IMR-90 (cell line): ENCODE data around the gene COL23A1. TPM values are rescaled to one million over a fixed set of nuclear protein-coding genes. Genes with fewer than 3 reads are reported as not detected.

Experiments
- ATAC-seq: fragments of 200-7000 bp; cut with Tn5 transposase; 2 replicates; pipeline ENCODE4 v1.9.1; 2020; ENCODE audit warnings: low read depth, mild to moderate bottlenecking, moderate library complexity
- BruUV-seq: library from RNA; stranded (reverse); fragments of 400-500 nt; replicated peaks from 2 replicates; lab custom pipeline; 2021; lab: Mats Ljungman, UMichigan
- CTCF ChIA-PET: fragments of 300-600 bp; formaldehyde crosslinking; extraction: SDS; loops from one replicate; lab custom pipeline; 2021; ENCODE audit warnings: antibody characterized with exemption; lab: Yijun Ruan, JAX
- POLR2A ChIA-PET: fragments of 300-600 bp; sonication (Branson Sonifier 250); formaldehyde crosslinking; loops from one replicate; lab custom pipeline; 2022; ENCODE audit warnings: antibody characterized with exemption; ENCODE audit not compliant: unreplicated experiment; lab: Charles Lee
- DNase-seq: peaks from one replicate; pipeline ENCODE4 v3.0.0; 2013
- H2AFZ ChIP-seq: replicated peaks from 2 replicates; pipeline ENCODE3; 2013; ENCODE audit warnings: low read length, mild to moderate bottlenecking; ENCODE audit not compliant: poor library complexity
- H2AK5ac ChIP-seq: 2 replicates; pipeline ENCODE4 v1.6.1; 2013; ENCODE audit warnings: low read depth, low read length, inconsistent platforms
- H2AK9ac ChIP-seq: replicated peaks from 2 replicates; pipeline ENCODE3; 2013; ENCODE audit warnings: mild to moderate bottlenecking, low read depth, low read length, moderate library complexity; ENCODE audit not compliant: poor library complexity
- H2BK120ac ChIP-seq: 2 replicates; pipeline ENCODE4 v1.6.1; 2013; ENCODE audit warnings: low read depth, low read length, inconsistent platforms
- H2BK15ac ChIP-seq: 3 replicates; pipeline ENCODE4 v1.6.1; 2013; ENCODE audit warnings: low read depth, low read length, inconsistent platforms
- H2BK20ac ChIP-seq: 2 replicates; pipeline ENCODE4 v1.6.1; 2013; ENCODE audit warnings: low read depth, mild to moderate bottlenecking, inconsistent platforms, low read length, moderate library complexity
- H2BK5ac ChIP-seq: 2 replicates; pipeline ENCODE4 v1.6.1; 2013; ENCODE audit warnings: mild to moderate bottlenecking, low read depth, low read length, inconsistent platforms; ENCODE audit not compliant: poor library complexity, severe bottlenecking
- H3K14ac ChIP-seq: replicated peaks from 2 replicates; pipeline ENCODE4 v1.6.1; 2013; ENCODE audit warnings: low read depth, low read length, inconsistent platforms
- H3K18ac ChIP-seq: 2 replicates; pipeline ENCODE4 v1.6.1; 2013; ENCODE audit warnings: low read depth, low read length, control low read depth
- H3K23ac ChIP-seq: 2 replicates; pipeline ENCODE4 v1.6.1; 2013; ENCODE audit warnings: low read depth, low read length, inconsistent platforms
- H3K27ac ChIP-seq: 2 replicates; pipeline ENCODE4 v1.5.1; 2013; ENCODE audit warnings: mild to moderate bottlenecking, control low read depth, low read length; ENCODE audit not compliant: insufficient read depth
- H3K27me3 ChIP-seq: 2 replicates; pipeline ENCODE4 v1.6.1; 2013; ENCODE audit warnings: low read length; ENCODE audit not compliant: control insufficient read depth, insufficient read depth
- H3K36me3 ChIP-seq: 2 replicates; pipeline ENCODE4 v1.6.1; 2013; ENCODE audit warnings: low read length, mixed read lengths; ENCODE audit not compliant: control insufficient read depth, insufficient read depth
- H3K4ac ChIP-seq: 2 replicates; pipeline ENCODE4 v1.6.1; 2013; ENCODE audit warnings: low read depth, low read length, inconsistent platforms
- H3K4me1 ChIP-seq: 2 replicates; pipeline ENCODE4 v1.6.1; 2013; ENCODE audit warnings: low read length, mixed read lengths; ENCODE audit not compliant: control insufficient read depth, insufficient read depth
- H3K4me2 ChIP-seq: 2 replicates; pipeline ENCODE4 v1.6.1; 2013; ENCODE audit warnings: low read depth, mild to moderate bottlenecking, control low read depth, low read length, moderate library complexity
- H3K4me3 ChIP-seq: 2 replicates; pipeline ENCODE4 v1.5.1; 2013; ENCODE audit warnings: low read depth, mild to moderate bottlenecking, control low read depth, low read length, moderate library complexity; ENCODE audit not compliant: insufficient read depth
- H3K56ac ChIP-seq: 2 replicates; pipeline ENCODE4 v1.6.1; 2013; ENCODE audit warnings: low read length, inconsistent platforms; ENCODE audit not compliant: insufficient read depth; ENCODE audit errors: extremely low read depth
- H3K79me1 ChIP-seq, 2 experiments: 2 replicates each; pipeline ENCODE4 v1.6.1; 2013; ENCODE audit warnings: low read length in 2 of 2, inconsistent platforms in 1 of 2, low read depth in 1 of 2
- H3K9ac ChIP-seq: 2 replicates; pipeline ENCODE4 v1.6.1; 2013; ENCODE audit warnings: low read depth, low read length, control low read depth
- H3K9me1 ChIP-seq: 2 replicates; pipeline ENCODE4 v1.6.1; 2013; ENCODE audit warnings: low read length, inconsistent platforms; ENCODE audit not compliant: insufficient read depth
- H3K9me3 ChIP-seq: 2 replicates; pipeline ENCODE4 v1.6.1; 2013; ENCODE audit warnings: low read length; ENCODE audit not compliant: control insufficient read depth, insufficient read depth
- H4K20me1 ChIP-seq: 2 replicates; pipeline ENCODE4 v1.6.1; 2013; ENCODE audit warnings: low read length, inconsistent platforms; ENCODE audit not compliant: insufficient read depth
- H4K5ac ChIP-seq: 2 replicates; pipeline ENCODE4 v1.6.1; 2013; ENCODE audit warnings: mild to moderate bottlenecking, low read depth, low read length, control low read depth
- H4K8ac ChIP-seq, 2 experiments: 2 replicates each; pipeline ENCODE4 v1.6.1; 2013; ENCODE audit warnings: low read depth in 2 of 2, low read length in 2 of 2, control low read depth in 1 of 2, inconsistent platforms in 1 of 2
- H4K91ac ChIP-seq: 2 replicates; pipeline ENCODE4 v1.6.1; 2013; ENCODE audit warnings: low read depth, low read length, inconsistent platforms; ENCODE audit not compliant: insufficient read depth
- BHLHE40 ChIP-seq: fragments of 150-350 bp; IDR thresholded peaks from 2 replicates; pipeline ENCODE4 v1.6.1; 2016; ENCODE audit warnings: mild to moderate bottlenecking, low read depth, low read length
- CEBPB ChIP-seq: IDR thresholded peaks from 2 replicates; pipeline ENCODE4 v1.6.1; 2012; ENCODE audit warnings: low read depth, low read length, improper control_type of control experiment
- CHD1 ChIP-seq: IDR thresholded peaks from 2 replicates; pipeline ENCODE4 v1.6.1; 2012; ENCODE audit warnings: low read depth, low read length, improper control_type of control experiment
- FOS ChIP-seq: fragments of 150-350 bp; IDR thresholded peaks from 2 replicates; pipeline ENCODE4 v1.6.1; 2016; ENCODE audit warnings: low read depth, low read length
- MAFK ChIP-seq: IDR thresholded peaks from 2 replicates; pipeline ENCODE4 v1.6.1; 2012; ENCODE audit warnings: low read depth, low read length, improper control_type of control experiment
- MAZ ChIP-seq: IDR thresholded peaks from 2 replicates; pipeline ENCODE4 v1.6.1; 2012; ENCODE audit warnings: low read depth, mild to moderate bottlenecking, low read length, improper control_type of control experiment, moderate library complexity, borderline replicate concordance
- MXI1 ChIP-seq: IDR thresholded peaks from 2 replicates; pipeline ENCODE4 v1.6.1; 2012; ENCODE audit warnings: low read depth, mild to moderate bottlenecking, low read length, moderate library complexity, borderline replicate concordance
- NFE2L2 ChIP-seq: fragments of 150-350 bp; IDR thresholded peaks from 2 replicates; pipeline ENCODE4 v1.6.1; 2016; ENCODE audit warnings: low read depth, mild to moderate bottlenecking, low read length
- POLR2A ChIP-seq: IDR thresholded peaks from 2 replicates; pipeline ENCODE4 v1.6.1; 2012; ENCODE audit warnings: mild to moderate bottlenecking, low read depth, low read length
- RAD21 ChIP-seq: IDR thresholded peaks from 2 replicates; pipeline ENCODE4 v1.6.1; 2012; ENCODE audit warnings: low read length, improper control_type of control experiment
- RCOR1 ChIP-seq: IDR thresholded peaks from 2 replicates; pipeline ENCODE4 v1.6.1; 2012; ENCODE audit warnings: mild to moderate bottlenecking, low read length, improper control_type of control experiment; ENCODE audit not compliant: insufficient replicate concordance
- RFX5 ChIP-seq: IDR thresholded peaks from 2 replicates; pipeline ENCODE4 v1.8.0; 2012; ENCODE audit warnings: low read depth, mild to moderate bottlenecking, low read length, moderate library complexity
- SMC3 ChIP-seq: fragments of 150-350 bp; IDR thresholded peaks from 2 replicates; pipeline ENCODE4 v1.6.1; 2016; ENCODE audit warnings: low read depth, mild to moderate bottlenecking, antibody characterized with exemption, low read length, moderate library complexity
- WGBS, 2 experiments: methylation state at CpG; one replicate each; pipeline versions ENCODE4 v1.1.5 to v1.1.7; 2013; ENCODE audit warnings: missing lambda C conversion rate in 2 of 2; ENCODE audit not compliant: insufficient read length in 1 of 2; ENCODE audit errors: extremely low coverage in 2 of 2; 5-methylcytosine and 5-hydroxymethylcytosine counted together
- dilution Hi-C: fragments of 300-500 bp; cut with HindIII; formaldehyde crosslinking; loops from one replicate; pipeline ENCODE4 v1.14.3; 2018; ENCODE audit warnings: low sequenced_read_pairs; ENCODE audit not compliant: unreplicated experiment
- in situ Hi-C: fragments of 300-500 bp; cut with MboI; formaldehyde crosslinking; loops from 3 replicates; pipeline ENCODE4 v1.14.3; 2019; ENCODE audit warnings: low sequenced_read_pairs, inconsistent platforms, mixed read lengths
- intact Hi-C: fragments of 100-400 bp; cut with micrococcal nuclease; formaldehyde crosslinking; loops from 2 replicates; pipeline ENCODE4 v1.10.0; 2022
- polyA plus RNA-seq, 3 experiments: library from polyadenylated mRNA; depleted of rRNA; stranded (reverse); fragments of >200 nt; gene quantifications; 2 replicates each; pipeline ENCODE4 v1.2.3, GENCODE V29; 2012; ENCODE audit warnings: low replicate concordance in 1 of 3
- total RNA-seq: library from RNA; depleted of rRNA; stranded (reverse); fragments of >200 nt; gene quantifications from 2 replicates; pipeline ENCODE4 v1.2.3, GENCODE V29; 2012
- TF ChIP-seq, protein P1 (sequence below): fragments of 150-350 bp; IDR thresholded peaks from 2 replicates; pipeline ENCODE4 v1.6.1; 2017; ENCODE audit warnings: mild to moderate bottlenecking, antibody characterized with exemption, low read length, low read depth
- TF ChIP-seq, protein P2 (sequence below): fragments of 150-350 bp; IDR thresholded peaks from 2 replicates; pipeline ENCODE4 v1.6.1; 2016; ENCODE audit warnings: low read depth, mild to moderate bottlenecking, low read length, moderate library complexity, borderline replicate concordance
- TF ChIP-seq, protein P3 (sequence below): conservative IDR thresholded peaks from 2 replicates; pipeline ENCODE4 v1.5.1; 2012; ENCODE audit warnings: mild to moderate bottlenecking, low read depth, low read length, improper control_type of control experiment

COL23A1 gene
- total and polyA plus RNA-seq, 2 of the 4 experiments (the other 2 are of a cell fraction): not detected

DNA sequence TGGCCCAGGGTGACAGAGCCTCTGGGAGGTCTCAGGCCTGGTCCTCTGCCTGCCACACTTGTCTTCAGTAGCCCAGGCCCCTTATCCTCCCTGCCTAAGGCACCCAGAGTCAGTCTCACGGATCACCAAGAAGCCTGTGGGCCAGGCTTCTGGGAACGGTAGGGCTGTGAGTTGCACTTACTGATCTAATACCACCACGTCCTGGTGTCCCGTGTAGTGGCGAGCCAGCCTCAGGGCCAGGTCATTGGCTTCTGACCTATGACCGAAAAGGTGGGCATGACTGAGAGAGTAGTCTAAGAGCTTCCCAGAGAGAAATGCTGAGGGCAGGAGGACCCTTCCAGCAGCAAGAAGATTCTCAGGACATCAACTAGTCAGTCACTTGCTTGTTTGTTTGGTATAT, 365.0 kb downstream of the COL23A1 start:
- WGBS, 2 experiments: 100% methylated on average over 1 of the region's 6 CpGs; no CpG with 5 or more reads in 1 of the 2 experiments
- dilution Hi-C loops: no loop called here
- no peak for ATAC-seq

More for the DNA sequence above, 365.0 kb downstream of the COL23A1 start:
- no peaks in the 10 kb centered on the region for H3K4me1 ChIP-seq
- in situ Hi-C loops (no loop called here), intact Hi-C loops (no loop called here)
- no peak overlapping the region for H3K4ac ChIP-seq
- no peak overlapping the region for H2BK120ac ChIP-seq
- no TSS peak for BruUV-seq
- H3K27me3 ChIP-seq: no peaks in the 10 kb centered on the region
- H3K14ac ChIP-seq: no peak overlapping the region
- H3K79me1 ChIP-seq: peaks cover 7 to 68% of the 10 kb centered on the region in 2 experiments
- no peak overlapping the region for H2BK5ac ChIP-seq
- 0 out of 2 replicates have a peak, but pooled peaks cover 2% of the 10 kb centered on the region for H3K9me3 ChIP-seq
- H4K8ac ChIP-seq: no peak overlapping the region
- POLR2A ChIA-PET: no interaction called here
- no peak overlapping the region for H2AK5ac ChIP-seq
- CTCF ChIA-PET: no interaction called here
- no peak overlapping the region for H3K27ac ChIP-seq
- no peak overlapping the region for H2AFZ ChIP-seq
- no peak overlapping the region for H3K9ac ChIP-seq
- TF ChIP-seq MXI1 (no peak), CEBPB (no peak), RCOR1 (no peak), POLR2A (no peak), MAFK (no peak), RFX5 (no peak), FOS (no peak), NFE2L2 (no peak), RAD21 (no peak), SMC3 (no peak), BHLHE40 (no peak), MAZ (no peak), CHD1 (no peak)
- TF ChIP-seq, protein P1, sequence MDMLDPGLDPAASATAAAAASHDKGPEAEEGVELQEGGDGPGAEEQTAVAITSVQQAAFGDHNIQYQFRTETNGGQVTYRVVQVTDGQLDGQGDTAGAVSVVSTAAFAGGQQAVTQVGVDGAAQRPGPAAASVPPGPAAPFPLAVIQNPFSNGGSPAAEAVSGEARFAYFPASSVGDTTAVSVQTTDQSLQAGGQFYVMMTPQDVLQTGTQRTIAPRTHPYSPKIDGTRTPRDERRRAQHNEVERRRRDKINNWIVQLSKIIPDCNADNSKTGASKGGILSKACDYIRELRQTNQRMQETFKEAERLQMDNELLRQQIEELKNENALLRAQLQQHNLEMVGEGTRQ: no peak
- TF ChIP-seq, protein P2, sequence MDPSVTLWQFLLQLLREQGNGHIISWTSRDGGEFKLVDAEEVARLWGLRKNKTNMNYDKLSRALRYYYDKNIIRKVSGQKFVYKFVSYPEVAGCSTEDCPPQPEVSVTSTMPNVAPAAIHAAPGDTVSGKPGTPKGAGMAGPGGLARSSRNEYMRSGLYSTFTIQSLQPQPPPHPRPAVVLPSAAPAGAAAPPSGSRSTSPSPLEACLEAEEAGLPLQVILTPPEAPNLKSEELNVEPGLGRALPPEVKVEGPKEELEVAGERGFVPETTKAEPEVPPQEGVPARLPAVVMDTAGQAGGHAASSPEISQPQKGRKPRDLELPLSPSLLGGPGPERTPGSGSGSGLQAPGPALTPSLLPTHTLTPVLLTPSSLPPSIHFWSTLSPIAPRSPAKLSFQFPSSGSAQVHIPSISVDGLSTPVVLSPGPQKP: no peak
- TF ChIP-seq, protein P3, sequence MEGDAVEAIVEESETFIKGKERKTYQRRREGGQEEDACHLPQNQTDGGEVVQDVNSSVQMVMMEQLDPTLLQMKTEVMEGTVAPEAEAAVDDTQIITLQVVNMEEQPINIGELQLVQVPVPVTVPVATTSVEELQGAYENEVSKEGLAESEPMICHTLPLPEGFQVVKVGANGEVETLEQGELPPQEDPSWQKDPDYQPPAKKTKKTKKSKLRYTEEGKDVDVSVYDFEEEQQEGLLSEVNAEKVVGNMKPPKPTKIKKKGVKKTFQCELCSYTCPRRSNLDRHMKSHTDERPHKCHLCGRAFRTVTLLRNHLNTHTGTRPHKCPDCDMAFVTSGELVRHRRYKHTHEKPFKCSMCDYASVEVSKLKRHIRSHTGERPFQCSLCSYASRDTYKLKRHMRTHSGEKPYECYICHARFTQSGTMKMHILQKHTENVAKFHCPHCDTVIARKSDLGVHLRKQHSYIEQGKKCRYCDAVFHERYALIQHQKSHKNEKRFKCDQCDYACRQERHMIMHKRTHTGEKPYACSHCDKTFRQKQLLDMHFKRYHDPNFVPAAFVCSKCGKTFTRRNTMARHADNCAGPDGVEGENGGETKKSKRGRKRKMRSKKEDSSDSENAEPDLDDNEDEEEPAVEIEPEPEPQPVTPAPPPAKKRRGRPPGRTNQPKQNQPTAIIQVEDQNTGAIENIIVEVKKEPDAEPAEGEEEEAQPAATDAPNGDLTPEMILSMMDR: no peak
- H3K4me2 ChIP-seq: no peak overlapping the region
- H2BK15ac ChIP-seq: no peak overlapping the region
- H3K4me3 ChIP-seq: no peak overlapping the region
- no peak overlapping the region for H3K23ac ChIP-seq
- H4K5ac ChIP-seq: no peak overlapping the region
- H3K56ac ChIP-seq: no peak overlapping the region
- H4K20me1 ChIP-seq: peaks cover 5% of the 10 kb centered on the region; the same call in 1 of the 2 replicates
- peaks cover 18% of the 10 kb centered on the region for H3K9me1 ChIP-seq
- H3K36me3 ChIP-seq: peaks cover 54% of the 10 kb centered on the region
- DNase-seq: no peak
- H3K18ac ChIP-seq: no peak overlapping the region
- no peak overlapping the region for H2BK20ac ChIP-seq
- H4K91ac ChIP-seq: no peak overlapping the region
- H2AK9ac ChIP-seq: peak overlapping the region; percentile 9
